Fibroblast of villous mesenchyme (primary cell): ENCODE data around the gene PPEF2. TPM values are rescaled to one million over a fixed set of nuclear protein-coding genes. Genes with fewer than 3 reads are reported as not detected.

Experiments used
- DNase-seq: peaks from one replicate; pipeline ENCODE4 v3.0.0-alpha.2; 2010; ENCODE audit warnings: low read depth
- H3K4me3 ChIP-seq: 2 replicates; pipeline ENCODE4 v1.5.1; 2011; ENCODE audit warnings: low read depth, mild to moderate bottlenecking, low read length
- CTCF ChIP-seq: IDR thresholded peaks from 2 replicates; pipeline ENCODE4 v1.5.1; 2012; ENCODE audit warnings: low read depth, mild to moderate bottlenecking, low read length; ENCODE audit not compliant: insufficient read depth
- total RNA-seq: library from RNA; depleted of rRNA; stranded (reverse); fragments of >200 nt; gene quantifications from 2 replicates; pipeline ENCODE4 v1.2.3, GENCODE V29; 2012

Gene PPEF2
- total RNA-seq, 1 donor, result under 0.01 TPM

- TF ChIP-seq CTCF, result no peak
- DNase-seq, result no peak
- H3K4me3 ChIP-seq, result no peak overlapping the region
Observed at GRCh38 chr4:75898536-75898935, 3.7 kb downstream of the PPEF2 start.

- peak; percentile 30 for DNase-seq
- TF ChIP-seq CTCF, result peak; percentile 68
Observed at GRCh38 chr4:75895744-75896314, 6.4 kb downstream of the PPEF2 start.

GRCh38 chr4:75892508-75892907, 9.7 kb downstream of the PPEF2 start:
- DNase-seq, result no peak
- no peak overlapping the region for H3K4me3 ChIP-seq
- TF ChIP-seq CTCF, result peak; percentile 29

More at GRCh38 chr4:75895744-75896314, 6.4 kb downstream of the PPEF2 start:
- H3K4me3 ChIP-seq, result no peak overlapping the region

- TF ChIP-seq CTCF, result no peak
- DNase-seq, result no peak
- H3K4me3 ChIP-seq, result no peak overlapping the region
Observed at GRCh38 chr4:75891611-75892010, 10.6 kb downstream of the PPEF2 start.

- no peak overlapping the region for H3K4me3 ChIP-seq
- DNase-seq, result no peak
- TF ChIP-seq CTCF, result no peak
Observed at GRCh38 chr4:75889537-75890199, 12.6 kb downstream of the PPEF2 start.

- no peak overlapping the region for H3K4me3 ChIP-seq
- no peak for DNase-seq
- no peak for TF ChIP-seq CTCF
Observed at GRCh38 chr4:75886104-75886503, 16.1 kb downstream of the PPEF2 start.

- no peak for TF ChIP-seq CTCF
- H3K4me3 ChIP-seq, result no peak overlapping the region
- no peak for DNase-seq
Observed at GRCh38 chr4:75881476-75881875, 20.8 kb downstream of the PPEF2 start.
